Stomach (tissue), 4 donors: ENCODE results near the gene NUDT8.
"Not testable (repeated sequence)": the region's sequence is repeated elsewhere in the genome, so short reads cannot be mapped to it uniquely, and the experiment has no call there.

Source experiments
- CTCF ChIP-seq, 7 experiments: fragments of 450-650 bp in 4 of 7; fragments of 200-600 bp in 3 of 7; sonication (generic) in 3 of 7; IDR thresholded peaks; one replicate each; pipeline ENCODE4 v1.5.1; 2016 to 2019; ENCODE audit warnings: antibody characterized with exemption in 7 of 7, control low read depth in 2 of 7, mild to moderate bottlenecking in 1 of 7
- EP300 ChIP-seq: sonication (generic); formaldehyde crosslinking; IDR thresholded peaks from one replicate; pipeline ENCODE4 v1.6.1; 2017; ENCODE audit warnings: antibody characterized with exemption

GRCh38 chr11:67622905-67623304 is 6.8 kb downstream of the NUDT8 start:
- TF ChIP-seq EP300; CTCF (IDR thresholded peaks at IDR 0.05): not testable (repeated sequence)
